Measurements from ENCODE around the gene DGCR8.

GRCh38 chr22:20055144-20055543, 24.9 kb upstream of the DGCR8 start:
- TF ChIP-seq EP300 (IDR thresholded peaks at IDR 0.05; ENCODE audit: low read depth) = no peak
- TF ChIP-seq CTCF (IDR thresholded peaks at IDR 0.05) = no peak
- TF ChIP-seq POLR2A (IDR thresholded peaks at IDR 0.05) = no peak
- TF ChIP-seq POLR2AphosphoS5 (IDR thresholded peaks at IDR 0.05) = no peak
